Retinal pigment epithelial cell (primary cell): Measurements from ENCODE around the gene SPO11.

Source experiments
- DNase-seq: peaks from one replicate; pipeline ENCODE4 v3.0.0-alpha.2; 2010; ENCODE audit warnings: low read depth
- H3K4me3 ChIP-seq: 2 replicates; pipeline ENCODE4 v1.5.1; 2011; ENCODE audit warnings: mild to moderate bottlenecking, low read length, control low read depth, moderate library complexity
- TF ChIP-seq, protein P1 (sequence below): conservative IDR thresholded peaks from 2 replicates; pipeline ENCODE4 v1.5.1; 2011; ENCODE audit warnings: low read depth, low read length, control low read depth, inconsistent platforms

Gene SPO11

DNA sequence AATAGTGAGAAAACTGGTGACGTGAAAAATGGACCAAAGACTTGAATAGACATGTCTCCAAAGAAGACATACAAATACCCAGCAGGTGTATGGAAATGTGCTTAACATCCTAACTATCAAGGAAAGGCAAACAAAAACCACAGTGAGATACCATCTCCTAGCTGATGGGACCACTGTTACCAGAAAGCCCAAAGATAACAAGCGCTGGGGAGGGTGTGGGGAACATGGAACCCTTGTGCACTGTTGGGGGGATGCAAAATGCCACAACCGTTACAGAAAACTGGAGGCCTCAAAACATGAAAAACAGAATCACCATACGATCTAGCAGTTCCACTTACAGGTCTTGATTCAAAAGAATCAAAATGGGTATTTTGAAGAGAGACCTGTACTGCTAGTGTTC lies 41.8 kb downstream of the SPO11 start:
- TF ChIP-seq, protein P1, sequence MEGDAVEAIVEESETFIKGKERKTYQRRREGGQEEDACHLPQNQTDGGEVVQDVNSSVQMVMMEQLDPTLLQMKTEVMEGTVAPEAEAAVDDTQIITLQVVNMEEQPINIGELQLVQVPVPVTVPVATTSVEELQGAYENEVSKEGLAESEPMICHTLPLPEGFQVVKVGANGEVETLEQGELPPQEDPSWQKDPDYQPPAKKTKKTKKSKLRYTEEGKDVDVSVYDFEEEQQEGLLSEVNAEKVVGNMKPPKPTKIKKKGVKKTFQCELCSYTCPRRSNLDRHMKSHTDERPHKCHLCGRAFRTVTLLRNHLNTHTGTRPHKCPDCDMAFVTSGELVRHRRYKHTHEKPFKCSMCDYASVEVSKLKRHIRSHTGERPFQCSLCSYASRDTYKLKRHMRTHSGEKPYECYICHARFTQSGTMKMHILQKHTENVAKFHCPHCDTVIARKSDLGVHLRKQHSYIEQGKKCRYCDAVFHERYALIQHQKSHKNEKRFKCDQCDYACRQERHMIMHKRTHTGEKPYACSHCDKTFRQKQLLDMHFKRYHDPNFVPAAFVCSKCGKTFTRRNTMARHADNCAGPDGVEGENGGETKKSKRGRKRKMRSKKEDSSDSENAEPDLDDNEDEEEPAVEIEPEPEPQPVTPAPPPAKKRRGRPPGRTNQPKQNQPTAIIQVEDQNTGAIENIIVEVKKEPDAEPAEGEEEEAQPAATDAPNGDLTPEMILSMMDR: no peak
- no peak overlapping the region for H3K4me3 ChIP-seq
- DNase-seq: no peak

DNA sequence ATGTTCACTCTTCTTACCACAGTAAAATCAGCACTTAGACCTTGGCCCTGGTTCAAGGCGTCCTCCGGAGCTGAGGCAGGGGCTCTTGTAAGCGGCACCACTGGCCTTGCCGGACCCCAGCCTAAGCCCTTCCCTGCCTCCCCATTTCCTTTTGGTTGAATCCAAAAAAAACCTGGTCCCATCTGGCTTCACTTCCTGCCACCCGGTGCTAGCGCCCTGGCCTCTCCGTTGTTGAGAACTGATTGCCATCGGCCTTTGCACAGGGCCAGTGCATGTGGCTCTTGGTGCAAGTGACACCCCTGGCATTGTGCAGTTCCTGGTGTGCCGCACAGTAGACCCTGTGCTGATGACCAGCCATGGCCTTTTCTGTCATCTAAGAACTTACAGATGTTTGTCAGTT lies 42.6 kb downstream of the SPO11 start:
- no peak for DNase-seq
- TF ChIP-seq, protein P1: no peak
- no peak overlapping the region for H3K4me3 ChIP-seq

DNA sequence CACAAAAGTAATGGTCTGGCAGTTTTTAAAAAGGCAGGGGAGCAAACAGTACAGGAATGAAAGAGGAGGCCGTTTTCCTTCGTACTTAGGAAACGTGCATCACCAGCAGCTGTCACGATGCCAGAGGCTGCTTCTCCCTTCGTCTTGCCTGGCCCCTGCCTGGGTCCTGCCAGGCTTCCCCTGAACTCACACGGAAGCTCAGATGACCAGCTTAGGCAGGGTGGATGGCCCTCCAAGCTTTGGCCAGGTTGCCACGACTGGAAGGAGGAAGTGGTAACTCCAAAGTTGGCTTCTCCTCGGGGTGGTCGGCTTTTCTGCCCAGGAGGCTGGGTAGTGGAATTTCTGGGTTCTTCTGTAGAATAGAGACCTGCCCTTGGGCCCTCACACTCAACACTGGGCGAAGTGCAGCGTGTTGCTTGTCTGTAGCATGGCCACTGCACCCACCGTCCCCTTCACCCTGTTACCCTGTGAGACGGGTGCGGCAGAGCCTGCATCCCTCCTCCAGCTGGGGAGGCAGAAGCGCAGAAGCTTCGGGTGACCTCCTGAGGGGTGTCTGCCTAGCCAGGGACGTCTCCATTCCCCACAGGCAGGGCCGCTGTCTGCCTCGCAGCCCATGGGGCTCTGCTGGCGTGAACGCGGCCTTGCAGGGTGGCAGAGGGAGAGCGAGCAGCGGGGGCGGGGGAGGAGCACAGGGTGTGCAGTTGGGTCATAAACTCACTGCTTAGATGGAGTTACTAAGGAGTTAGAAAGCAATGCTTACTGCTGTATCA lies 43.2 kb downstream of the SPO11 start:
- DNase-seq: no peak
- H3K4me3 ChIP-seq: no peak overlapping the region
- TF ChIP-seq, protein P1: no peak

DNA sequence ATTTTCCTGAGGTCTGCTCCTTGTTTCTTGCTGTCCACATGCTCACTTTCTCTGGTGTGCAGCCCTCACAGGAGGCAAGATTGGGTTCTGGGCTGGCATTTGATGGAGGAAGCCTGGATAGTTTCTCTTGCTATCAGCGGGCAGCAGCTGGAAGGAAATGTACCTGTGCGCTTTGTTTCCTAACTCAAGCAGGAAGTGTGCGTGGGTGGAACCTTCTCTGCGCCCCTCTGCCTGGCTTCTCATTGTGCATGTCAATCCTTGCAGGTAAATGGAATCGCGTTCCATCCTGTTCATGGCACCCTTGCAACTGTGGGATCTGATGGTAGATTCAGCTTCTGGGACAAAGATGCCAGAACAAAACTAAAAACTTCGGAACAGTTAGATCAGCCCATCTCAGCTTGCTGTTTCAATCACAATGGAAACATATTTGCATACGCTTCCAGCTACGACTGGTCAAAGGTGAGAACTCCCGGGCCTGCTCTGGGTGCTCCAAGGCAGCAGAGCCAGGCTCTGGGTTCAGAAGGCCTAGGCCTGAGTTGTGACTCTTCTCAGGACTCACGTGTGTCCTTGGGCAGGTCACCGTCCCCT lies 44.8 kb downstream of the SPO11 start:
- no peak for DNase-seq
- H3K4me3 ChIP-seq: no peak overlapping the region
- TF ChIP-seq, protein P1: no peak

DNA sequence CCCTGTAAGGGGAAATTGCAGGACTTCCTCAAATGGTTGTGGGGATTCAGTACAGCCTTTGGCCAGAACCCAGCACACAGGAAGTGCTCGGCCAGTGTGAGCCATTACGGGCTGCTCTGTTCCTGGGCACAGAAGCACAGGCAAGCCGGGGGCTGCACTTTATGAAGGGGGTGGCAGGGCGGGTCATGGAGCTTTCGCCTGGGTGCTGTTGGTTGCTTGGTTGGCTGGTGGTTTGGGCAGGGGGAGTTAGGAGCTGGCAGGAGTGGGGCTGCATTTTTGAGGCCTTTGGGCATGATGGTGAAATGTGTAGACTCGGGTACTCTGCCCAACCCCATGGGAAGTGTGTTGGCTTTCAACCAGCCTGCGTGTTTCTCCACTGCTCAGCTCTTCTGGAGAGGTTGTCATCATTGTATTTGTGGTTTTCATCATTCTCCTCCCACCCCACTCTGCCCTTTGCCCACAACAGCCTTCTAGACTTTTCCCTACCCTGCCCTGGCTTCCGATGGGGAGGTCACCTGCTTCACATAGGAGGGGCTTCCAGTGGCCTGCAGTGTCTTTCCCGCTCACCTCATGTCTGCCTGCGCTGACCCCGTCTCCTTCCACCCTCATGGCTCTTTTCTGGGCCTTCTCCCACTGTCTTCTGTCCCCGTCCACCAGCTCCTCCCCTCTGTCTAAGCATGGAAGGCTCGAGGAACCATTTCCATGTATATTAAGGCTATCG lies 45.5 kb downstream of the SPO11 start:
- TF ChIP-seq, protein P1: no peak
- H3K4me3 ChIP-seq: no peak overlapping the region

DNA sequence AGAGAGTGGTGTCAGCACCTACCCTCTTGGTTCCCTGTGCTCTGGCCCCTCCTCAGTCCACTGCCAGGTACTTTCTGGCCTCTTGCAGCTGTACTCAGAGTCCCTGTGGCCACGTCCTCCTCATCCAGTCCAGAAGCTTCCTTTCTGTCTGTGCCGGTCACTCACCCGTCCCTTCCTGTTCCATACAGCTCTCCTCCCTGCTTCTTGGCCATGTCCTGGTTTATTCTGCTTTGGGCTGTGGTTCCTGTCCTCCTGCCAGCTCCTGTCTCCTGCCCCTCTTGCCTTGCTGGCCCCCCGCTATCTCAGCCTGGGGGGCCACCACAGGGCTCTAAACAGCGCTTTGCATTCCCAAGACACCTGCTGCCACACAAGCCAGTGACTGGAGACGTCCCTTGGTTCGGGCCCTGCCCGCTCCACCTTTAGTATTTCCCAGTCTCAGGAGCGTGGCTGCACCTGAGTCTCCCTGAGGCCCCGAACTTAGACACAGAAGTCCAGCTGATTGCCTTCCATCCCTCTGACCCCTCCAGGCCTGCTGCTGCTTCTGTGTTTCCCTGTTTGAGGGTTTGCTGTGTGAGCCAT lies 46.1 kb downstream of the SPO11 start:
- TF ChIP-seq, protein P1: no peak

More for the DNA sequence above, 45.5 kb downstream of the SPO11 start:
- DNase-seq: no peak

More for the DNA sequence above, 46.1 kb downstream of the SPO11 start:
- no peak for DNase-seq
- no peak overlapping the region for H3K4me3 ChIP-seq
